GM23248 (cell line): ENCODE results near the gene IQCN. TPM values are rescaled to one million over a fixed set of nuclear protein-coding genes. Genes with fewer than 3 reads are reported as not detected.

Experiments used
- DNase-seq: peaks from one replicate; pipeline ENCODE4 v3.0.0-alpha.2; 2015
- H2AFZ ChIP-seq: fragments of 200-600 bp; sonication (generic); 2 replicates; pipeline ENCODE4 v1.6.1; 2016; ENCODE audit warnings: antibody characterized with exemption
- H3F3A ChIP-seq: fragments of 200-600 bp; sonication (generic); 2 replicates; pipeline ENCODE4 v1.6.1; 2016; ENCODE audit warnings: mild to moderate bottlenecking, antibody characterized with exemption, mixed run types; ENCODE audit not compliant: insufficient read depth
- H3K27ac ChIP-seq: fragments of 200-600 bp; sonication (generic); 2 replicates; pipeline ENCODE4 v1.5.1; 2016; ENCODE audit warnings: mild to moderate bottlenecking
- H3K27me3 ChIP-seq: fragments of 200-600 bp; sonication (generic); replicated peaks from 2 replicates; pipeline ENCODE4 v1.6.1; 2016; ENCODE audit warnings: mild to moderate bottlenecking; ENCODE audit not compliant: insufficient read depth
- H3K36me3 ChIP-seq: fragments of 200-600 bp; sonication (generic); 2 replicates; pipeline ENCODE4 v1.6.1; 2016; ENCODE audit warnings: low read depth, mild to moderate bottlenecking
- H3K4me1 ChIP-seq: fragments of 200-600 bp; sonication (generic); 2 replicates; pipeline ENCODE4 v1.6.1; 2016; ENCODE audit warnings: mild to moderate bottlenecking; ENCODE audit not compliant: insufficient read depth
- H3K4me2 ChIP-seq: fragments of 200-600 bp; sonication (generic); one replicate; pipeline ENCODE4 v1.6.1; 2016; ENCODE audit warnings: mild to moderate bottlenecking; ENCODE audit not compliant: unreplicated experiment
- H3K4me3 ChIP-seq: fragments of 200-600 bp; sonication (generic); 2 replicates; pipeline ENCODE4 v1.5.1; 2016; ENCODE audit warnings: mild to moderate bottlenecking
- H3K79me2 ChIP-seq: fragments of 200-600 bp; sonication (generic); 2 replicates; pipeline ENCODE4 v1.6.1; 2016; ENCODE audit warnings: mild to moderate bottlenecking; ENCODE audit not compliant: insufficient read depth
- H3K9ac ChIP-seq: fragments of 200-600 bp; sonication (generic); 2 replicates; pipeline ENCODE4 v1.6.1; 2016; ENCODE audit warnings: mild to moderate bottlenecking
- H3K9me2 ChIP-seq: fragments of 200-600 bp; sonication (generic); 2 replicates; pipeline ENCODE4 v1.6.1; 2016; ENCODE audit warnings: mixed run types, mild to moderate bottlenecking, moderate library complexity; ENCODE audit not compliant: insufficient read depth
- H3K9me3 ChIP-seq: fragments of 200-600 bp; sonication (generic); one replicate; pipeline ENCODE4 v1.6.1; 2017; ENCODE audit warnings: low read depth
- H4K20me1 ChIP-seq: fragments of 200-600 bp; sonication (generic); 2 replicates; pipeline ENCODE4 v1.6.0; 2016; ENCODE audit not compliant: insufficient read depth
- EZH2 ChIP-seq: fragments of 200-600 bp; sonication (generic); IDR thresholded peaks from 2 replicates; pipeline ENCODE4 v1.6.1; 2018; ENCODE audit warnings: antibody characterized with exemption, mild to moderate bottlenecking; ENCODE audit not compliant: insufficient read depth, poor library complexity, severe bottlenecking
- EZH2phosphoT487 ChIP-seq: fragments of 200-600 bp; sonication (generic); IDR thresholded peaks from 2 replicates; pipeline ENCODE4 v1.6.1; 2018; ENCODE audit warnings: antibody characterized with exemption, moderate library complexity, mild to moderate bottlenecking, low read depth; ENCODE audit not compliant: insufficient read depth
- WGBS, 2 experiments: methylation state at CpG; one replicate each; pipeline ENCODE4 v1.1.6; 2015 to 2017; ENCODE audit warnings: low lambda C conversion rate in 2 of 2, low coverage in 1 of 2; ENCODE audit errors: missing lambda C conversion rate in 2 of 2; 5-methylcytosine and 5-hydroxymethylcytosine counted together
- in situ Hi-C: fragments of 300-500 bp; cut with MboI; formaldehyde crosslinking; loops from 2 replicates; pipeline ENCODE4 v1.15.0; 2020
- polyA plus RNA-seq: library from polyadenylated mRNA; unstranded; fragments of >200 nt; fragmentation: Nextera tagmentation; extraction: Ambion mirVana; gene quantifications from 2 replicates; pipeline ENCODE4 v1.2.1, GENCODE V29; 2016
- total RNA-seq: library from RNA; depleted of rRNA; stranded (reverse); fragments of >200 nt; shearing (Covaris generic); gene quantifications from 2 replicates; pipeline ENCODE4 v1.2.3, GENCODE V29; 2014; rRNA removed

Gene IQCN, protein sequence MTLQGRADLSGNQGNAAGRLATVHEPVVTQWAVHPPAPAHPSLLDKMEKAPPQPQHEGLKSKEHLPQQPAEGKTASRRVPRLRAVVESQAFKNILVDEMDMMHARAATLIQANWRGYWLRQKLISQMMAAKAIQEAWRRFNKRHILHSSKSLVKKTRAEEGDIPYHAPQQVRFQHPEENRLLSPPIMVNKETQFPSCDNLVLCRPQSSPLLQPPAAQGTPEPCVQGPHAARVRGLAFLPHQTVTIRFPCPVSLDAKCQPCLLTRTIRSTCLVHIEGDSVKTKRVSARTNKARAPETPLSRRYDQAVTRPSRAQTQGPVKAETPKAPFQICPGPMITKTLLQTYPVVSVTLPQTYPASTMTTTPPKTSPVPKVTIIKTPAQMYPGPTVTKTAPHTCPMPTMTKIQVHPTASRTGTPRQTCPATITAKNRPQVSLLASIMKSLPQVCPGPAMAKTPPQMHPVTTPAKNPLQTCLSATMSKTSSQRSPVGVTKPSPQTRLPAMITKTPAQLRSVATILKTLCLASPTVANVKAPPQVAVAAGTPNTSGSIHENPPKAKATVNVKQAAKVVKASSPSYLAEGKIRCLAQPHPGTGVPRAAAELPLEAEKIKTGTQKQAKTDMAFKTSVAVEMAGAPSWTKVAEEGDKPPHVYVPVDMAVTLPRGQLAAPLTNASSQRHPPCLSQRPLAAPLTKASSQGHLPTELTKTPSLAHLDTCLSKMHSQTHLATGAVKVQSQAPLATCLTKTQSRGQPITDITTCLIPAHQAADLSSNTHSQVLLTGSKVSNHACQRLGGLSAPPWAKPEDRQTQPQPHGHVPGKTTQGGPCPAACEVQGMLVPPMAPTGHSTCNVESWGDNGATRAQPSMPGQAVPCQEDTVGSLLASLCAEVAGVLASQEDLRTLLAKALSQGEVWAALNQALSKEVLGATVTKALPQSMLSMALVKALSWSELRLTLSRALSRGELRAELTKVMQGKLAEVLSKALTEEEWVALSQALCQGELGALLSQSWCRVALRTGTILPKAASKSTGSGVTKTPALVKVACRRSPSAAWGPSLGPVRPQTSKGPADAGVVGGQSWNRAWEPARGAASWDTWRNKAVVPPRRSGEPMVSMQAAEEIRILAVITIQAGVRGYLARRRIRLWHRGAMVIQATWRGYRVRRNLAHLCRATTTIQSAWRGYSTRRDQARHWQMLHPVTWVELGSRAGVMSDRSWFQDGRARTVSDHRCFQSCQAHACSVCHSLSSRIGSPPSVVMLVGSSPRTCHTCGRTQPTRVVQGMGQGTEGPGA (N-terminal part only)
- total RNA-seq (0.11 and 0.25 TPM in 2 replicates), polyA plus RNA-seq (0.16 and 0.33 TPM in 2 replicates)

GRCh38 chr19:18274219-18274780 is at the start of gene IQCN:
Gene IQCN, minus strand, starts transcription at chr19:18274452. Its CDS starts 4,974 bp downstream, at chr19:18269478.
- peaks cover 54% of the 10 kb centered on the region for H3K79me2 ChIP-seq
- H3K4me1 ChIP-seq = peaks cover 28% of the 10 kb centered on the region
- no peaks in the 10 kb centered on the region for H3K9me2 ChIP-seq
- peak within 1 kb of the TSS; percentile 40 for H3K4me2 ChIP-seq
- H3F3A ChIP-seq = peaks cover 31% of the 10 kb centered on the region
- 56 to 58% methylated on average over 7 to 9 of the region's 9 CpGs for WGBS, 2 experiments
- in situ Hi-C loops = no loop called here
- H3K27ac ChIP-seq = peak within 1 kb of the TSS; percentile 88
- peaks cover 8% of the 10 kb centered on the region for H3K36me3 ChIP-seq
- peaks cover 8% of the 10 kb centered on the region; the same call in 1 of the 2 replicates for H4K20me1 ChIP-seq
- H3K4me3 ChIP-seq = peak within 1 kb of the TSS; percentile 9; the same call in 1 of the 2 replicates
- H3K27me3 ChIP-seq = no peaks in the 10 kb centered on the region
- no peaks in the 10 kb centered on the region for H3K9me3 ChIP-seq
- H2AFZ ChIP-seq = no peak within 1 kb of the TSS
- peak within 1 kb of the TSS; percentile 74 for H3K9ac ChIP-seq
- TF ChIP-seq EZH2 (no peak), EZH2phosphoT487 (no peak)
- peak; percentile 59 for DNase-seq

DNA sequence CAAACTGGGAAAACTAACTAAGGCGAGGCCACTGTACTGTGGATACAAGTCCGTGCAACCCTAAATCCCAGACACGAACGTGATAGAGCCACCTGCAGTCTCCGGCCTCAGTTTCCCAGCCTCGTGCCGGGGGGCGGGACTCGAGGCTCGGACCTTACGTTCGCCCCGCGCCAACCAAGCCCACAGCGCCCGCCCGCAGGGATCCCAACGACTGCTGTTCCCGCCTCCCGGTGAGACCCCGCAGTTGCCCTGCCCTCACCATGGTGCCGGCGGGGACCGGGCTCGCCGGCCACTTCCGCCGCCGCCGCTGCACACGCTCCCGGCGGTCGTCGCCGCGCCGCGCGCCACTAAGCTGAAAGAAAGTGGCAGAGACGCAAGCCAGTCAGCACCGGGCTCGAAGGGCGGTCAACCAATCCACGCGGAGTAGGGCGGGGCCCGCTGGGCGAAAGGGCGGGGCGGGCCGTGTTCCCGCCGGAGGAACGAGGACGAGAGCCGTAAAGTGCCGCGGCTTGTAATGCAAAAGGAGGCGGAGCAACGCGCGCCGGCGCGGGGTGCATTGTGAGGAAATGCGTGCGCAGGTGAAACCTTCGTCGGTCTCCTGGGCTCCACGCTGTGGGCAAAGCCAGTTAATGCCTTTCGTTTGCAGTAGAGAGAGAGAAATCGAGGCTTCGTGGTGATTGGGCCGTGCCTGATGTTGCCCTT is 48.7 kb upstream of the IQCN start, which contains the start of gene LSM4:
TSS of gene LSM4 (minus strand) at position 318 of the 702 bp plus-strand sequence. CDS start at position 262, 56 bp downstream.
- peak within 1 kb of the TSS; percentile 81 for H3K4me3 ChIP-seq

DNA sequence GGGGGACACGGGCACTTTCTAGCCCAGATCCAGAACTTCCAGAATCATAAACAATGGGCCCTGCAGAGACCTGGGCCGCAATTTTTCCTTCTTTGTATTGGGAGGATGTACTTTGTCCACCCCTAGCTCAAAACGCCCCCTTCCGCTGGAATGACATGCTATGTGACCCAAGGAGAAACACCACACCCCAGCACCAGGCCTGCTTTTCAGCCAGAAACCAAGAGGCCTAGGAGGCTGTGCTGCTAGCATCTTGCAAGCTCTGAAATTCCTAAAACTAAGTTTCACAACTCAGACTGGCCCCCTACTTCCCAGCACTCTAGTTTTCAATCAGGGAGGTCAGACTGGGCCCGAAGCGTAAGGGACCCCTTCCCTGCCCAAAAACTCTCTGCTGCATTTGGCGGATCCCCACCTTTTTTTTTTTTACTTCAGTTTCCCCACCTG is 48.1 kb upstream of the IQCN start:
- Histone ChIP-seq H3K27ac (peak overlapping the region; percentile 72), H3K4me3 (peak overlapping the region; percentile 81), H3K4me2 (peak overlapping the region; percentile 82), H3K79me2 (peaks cover 54% of the 10 kb centered on the region), H2AFZ (peak overlapping the region; percentile 70), H4K20me1 (no peaks in the 10 kb centered on the region), H3K27me3 (no peaks in the 10 kb centered on the region), H3K36me3 (no peaks in the 10 kb centered on the region), H3K9me3 (no peaks in the 10 kb centered on the region), H3K9me2 (no peaks in the 10 kb centered on the region), H3K9ac (peak overlapping the region; percentile 87), H3K4me1 (peaks cover 20% of the 10 kb centered on the region), H3F3A (peaks cover 18% of the 10 kb centered on the region)
- DNase-seq = peak; percentile 80
- 0 to 1% methylated on average over 7 of the region's 7 CpGs for WGBS, 2 experiments
- no peak for TF ChIP-seq EZH2phosphoT487
- TF ChIP-seq EZH2 = no peak
- in situ Hi-C loops = loop anchor here (5.0 kb wide), 1 partner anchor 45 kb away; no protein-coding TSS in a partner anchor

More for the DNA sequence above, 48.7 kb upstream of the IQCN start, which contains the start of gene LSM4:
- peak within 1 kb of the TSS; percentile 89 for H3K9ac ChIP-seq
- peak within 1 kb of the TSS; percentile 98 for H2AFZ ChIP-seq
- no peaks in the 10 kb centered on the region for H3K27me3 ChIP-seq
- TF ChIP-seq EZH2 (no peak), EZH2phosphoT487 (no peak)
- H3F3A ChIP-seq = peaks cover 18% of the 10 kb centered on the region
- no peaks in the 10 kb centered on the region for H3K36me3 ChIP-seq
- H3K4me2 ChIP-seq = peak within 1 kb of the TSS; percentile 100
- H3K27ac ChIP-seq = peak within 1 kb of the TSS; percentile 82
- peaks cover 48% of the 10 kb centered on the region for H3K79me2 ChIP-seq
- peaks cover 20% of the 10 kb centered on the region for H3K4me1 ChIP-seq
- peak; percentile 99 for DNase-seq
- WGBS, 2 experiments = 1% methylated on average over 63 to 65 of the region's 75 CpGs
- no peaks in the 10 kb centered on the region for H3K9me3 ChIP-seq
- no peaks in the 10 kb centered on the region for H4K20me1 ChIP-seq
- no peaks in the 10 kb centered on the region for H3K9me2 ChIP-seq
- in situ Hi-C loops = loop anchor here (5.0 kb wide), 1 partner anchor 46 kb away; no protein-coding TSS in a partner anchor
